GM12878 (cell line): Measurements from ENCODE around the gene MTERF1. TPM values are rescaled to one million over a fixed set of nuclear protein-coding genes. Genes with fewer than 3 reads are reported as not detected.

Experiments
- ATAC-seq: fragments of 200-7000 bp; cut with Tn5 transposase; 3 replicates; pipeline ENCODE4 v1.9.1; 2020; ENCODE audit warnings: mild to moderate bottlenecking, moderate library complexity
- BruUV-seq: library from RNA; stranded (reverse); fragments of 400-500 nt; replicated peaks from 2 replicates; lab custom pipeline; 2021; lab: Mats Ljungman, UMichigan
- CTCF ChIA-PET: fragments of 300-600 bp; sonication (Branson Sonifier 250); formaldehyde crosslinking; extraction: SDS; loops from one replicate; lab custom pipeline; 2021; ENCODE audit warnings: inconsistent platforms; lab: Yijun Ruan, JAX
- POLR2A ChIA-PET: fragments of 350-600 bp; formaldehyde crosslinking; extraction: SDS; loops from one replicate; lab custom pipeline; 2021; ENCODE audit warnings: inconsistent platforms; lab: Charles Lee
- RAD21 ChIA-PET: fragments of 300-600 bp; sonication (Branson Sonifier 250); formaldehyde crosslinking; loops from one replicate; lab custom pipeline; 2023; ENCODE audit warnings: antibody characterized with exemption; ENCODE audit not compliant: unreplicated experiment; lab: Charles Lee
- SMC1A ChIA-PET: fragments of 300-600 bp; sonication (Branson Sonifier 250); formaldehyde crosslinking; loops from one replicate; lab custom pipeline; 2023; ENCODE audit not compliant: unreplicated experiment, uncharacterized antibody; lab: Charles Lee
- DNase-seq: peaks from one replicate; pipeline ENCODE4 v3.0.0-alpha.2; 2011; ENCODE audit warnings: low read depth, low spot score
- FAIRE-seq: peaks from 3 replicates; lab custom pipeline; 2011; peaks lifted over from hg19 to GRCh38; lab: Jason Lieb, UNC
- H2AFZ ChIP-seq: 2 replicates; pipeline ENCODE4 v1.6.0; 2011; ENCODE audit warnings: low read depth, low read length, control low read depth; ENCODE audit not compliant: control insufficient read depth
- H3K27ac ChIP-seq: 2 replicates; pipeline ENCODE4 v1.5.1; 2011; ENCODE audit warnings: control low read depth; ENCODE audit not compliant: control insufficient read depth, insufficient read depth
- H3K27me3 ChIP-seq, 2 experiments: replicated peaks in 1 of 2; 2 replicates each; pipeline versions ENCODE4 v1.6.0 to v1.6.1; 2011; ENCODE audit warnings: low read length in 1 of 2; ENCODE audit not compliant: control insufficient read depth in 2 of 2, insufficient read depth in 2 of 2
- H3K36me3 ChIP-seq, 2 experiments: 2 replicates each; pipeline ENCODE4 v1.5.1; 2011; ENCODE audit warnings: low read length in 1 of 2; ENCODE audit not compliant: control insufficient read depth in 2 of 2, insufficient read depth in 2 of 2
- H3K4me1 ChIP-seq: 2 replicates; pipeline ENCODE4 v1.6.1; 2011; ENCODE audit warnings: mild to moderate bottlenecking, low read length, moderate library complexity, mixed read lengths; ENCODE audit not compliant: control insufficient read depth, insufficient read depth
- H3K4me2 ChIP-seq: 2 replicates; pipeline ENCODE4 v1.6.0; 2011; ENCODE audit warnings: control low read depth; ENCODE audit not compliant: control insufficient read depth, insufficient read depth
- H3K4me3 ChIP-seq: fragments of 200-600 bp; sonication (generic); 2 replicates; pipeline ENCODE4 v1.5.1; 2016
- H3K79me2 ChIP-seq: 2 replicates; pipeline ENCODE4 v1.6.0; 2011; ENCODE audit warnings: low read length; ENCODE audit not compliant: control insufficient read depth, insufficient read depth
- H3K9ac ChIP-seq: 2 replicates; pipeline ENCODE4 v1.8.0; 2011; ENCODE audit warnings: low read length, control low read depth, mixed read lengths; ENCODE audit not compliant: control insufficient read depth, insufficient read depth
- H3K9me3 ChIP-seq: replicated peaks from 3 replicates; pipeline ENCODE4 v1.5.1; 2011; ENCODE audit warnings: mild to moderate bottlenecking, low read length; ENCODE audit not compliant: control insufficient read depth, insufficient read depth
- H4K20me1 ChIP-seq: 2 replicates; pipeline ENCODE4 v1.6.0; 2011; ENCODE audit not compliant: control insufficient read depth, insufficient read depth
- DPF2 ChIP-seq: fragments of 450-650 bp; IDR thresholded peaks from 2 replicates; pipeline ENCODE4 v1.6.1; 2017; ENCODE audit warnings: mild to moderate bottlenecking
- ESRRA ChIP-seq: IDR thresholded peaks from 2 replicates; pipeline ENCODE4 v1.6.1; 2012; ENCODE audit warnings: mild to moderate bottlenecking, low read length, improper control_type of control experiment
- FOS ChIP-seq: IDR thresholded peaks from 3 replicates; pipeline ENCODE4 v1.6.1; 2011; ENCODE audit warnings: borderline replicate concordance; ENCODE audit not compliant: insufficient read length; ENCODE audit errors: extremely low read depth
- GATAD2B ChIP-seq: fragments of 450-650 bp; conservative IDR thresholded peaks from 2 replicates; pipeline ENCODE4 v1.6.1; 2017; ENCODE audit warnings: low read depth, mild to moderate bottlenecking, moderate library complexity
- NBN ChIP-seq: fragments of 450-650 bp; IDR thresholded peaks from 2 replicates; pipeline ENCODE4 v1.6.1; 2016
- PBX3 ChIP-seq: IDR thresholded peaks from 2 replicates; pipeline ENCODE4 v1.6.1; 2011; ENCODE audit warnings: mild to moderate bottlenecking, low read depth, low read length, moderate library complexity; ENCODE audit not compliant: insufficient replicate concordance
- PML ChIP-seq: IDR thresholded peaks from 2 replicates; pipeline ENCODE4 v1.6.1; 2012; ENCODE audit warnings: low read length, inconsistent platforms
- RELA ChIP-seq: fragments of 450-650 bp; IDR thresholded peaks from 2 replicates; pipeline ENCODE4 v1.8.0; 2014; ENCODE audit warnings: borderline replicate concordance; ENCODE audit not compliant: partially characterized antibody
- SPI1 ChIP-seq: IDR thresholded peaks from 2 replicates; pipeline ENCODE4 v1.6.1; 2011; ENCODE audit warnings: low read depth, mild to moderate bottlenecking, low read length, moderate library complexity, borderline replicate concordance; ENCODE audit not compliant: insufficient read depth
- ZBED1 ChIP-seq: IDR thresholded peaks from 2 replicates; pipeline ENCODE4 v1.6.1; 2016; ENCODE audit warnings: borderline replicate concordance
- ZBTB11 ChIP-seq: fragments of 450-650 bp; formaldehyde crosslinking; IDR thresholded peaks from 2 replicates; pipeline ENCODE4 v1.5.0; 2022; ENCODE audit warnings: mild to moderate bottlenecking, missing genetic modification characterization
- ZNF622 ChIP-seq: fragments of 450-650 bp; IDR thresholded peaks from 2 replicates; pipeline ENCODE4 v1.6.1; 2017; ENCODE audit warnings: mild to moderate bottlenecking, inconsistent platforms
- WGBS: methylation state at CpG from one replicate; pipeline ENCODE4 v1.1.6; 2016; ENCODE audit warnings: low lambda C conversion rate; ENCODE audit not compliant: insufficient replicate concordance, insufficient coverage; ENCODE audit errors: missing lambda C conversion rate; 5-methylcytosine and 5-hydroxymethylcytosine counted together
- in situ Hi-C: fragments of 300-500 bp; cut with MboI; formaldehyde crosslinking; loops from 9 replicates; pipeline ENCODE4 v1.14.3; 2018; ENCODE audit warnings: mixed read lengths
- intact Hi-C: fragments of 100-400 bp; cut with micrococcal nuclease; formaldehyde crosslinking; loops from one replicate; pipeline ENCODE4 v1.14.2; 2022; ENCODE audit not compliant: unreplicated experiment
- polyA plus RNA-seq, 11 experiments: library from polyadenylated mRNA; depleted of rRNA in 4 of 11; unstranded in 6 of 11; stranded (reverse) in 5 of 11; fragments of >200 nt; fragmentation: Nextera tagmentation in 4 of 11; fragmentation: Illumina TruSeq in 1 of 11; extraction: Ambion mirVana in 4 of 11; extraction: Trizol in 1 of 11; gene quantifications; 1 replicate in 1 of 11; 2 replicates in 10 of 11; pipeline versions ENCODE4 v1.2.1 to v1.2.3, GENCODE V29; 2011 to 2016; ENCODE audit warnings: inconsistent platforms in 2 of 11, missing spikeins in 2 of 11, low read depth in 1 of 11
- total RNA-seq, 4 experiments: library from RNA; depleted of rRNA in 3 of 4; stranded (reverse); fragments of >200 nt in 3 of 4; fragmentation: Illumina TruSeq in 1 of 4; extraction: Trizol in 1 of 4; gene quantifications; 2 replicates each; pipeline versions ENCODE4 v1.2.1 to v1.2.3, GENCODE V29; 2013 to 2021
- TF ChIP-seq, protein P1 (sequence below): fragments of 150-350 bp; IDR thresholded peaks from 2 replicates; pipeline ENCODE4 v1.6.1; 2016; ENCODE audit warnings: low read depth, low read length

MTERF1 gene
- total and polyA plus RNA-seq, 10 of the 15 experiments (the other 5 are each of a cell fraction or from before 2014, with no cell fraction given) = 14.7 to 38.7 (median 28.0) TPM

DNA sequence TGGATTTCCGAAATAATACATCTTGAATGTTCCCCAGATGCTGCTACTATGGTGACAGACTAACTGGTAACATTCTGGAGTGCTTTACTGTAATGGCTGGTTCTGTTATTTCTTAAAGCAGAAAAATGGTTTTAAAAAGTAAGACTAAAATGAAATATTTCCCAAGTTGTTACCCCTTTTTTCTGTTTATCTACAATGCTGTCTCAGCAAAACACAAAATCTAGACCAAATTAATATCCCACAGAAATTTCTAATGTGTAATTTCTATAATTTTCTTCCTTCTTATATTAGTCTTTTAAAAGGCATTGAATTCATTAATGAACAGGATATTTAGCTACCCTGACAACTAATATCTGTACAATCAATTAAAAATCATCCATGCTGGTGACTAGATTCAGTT, 19.1 kb upstream of the MTERF1 start:
- H2AFZ ChIP-seq = no peak overlapping the region
- no peaks in the 10 kb centered on the region for H3K36me3 ChIP-seq
- no peaks in the 10 kb centered on the region for H3K4me1 ChIP-seq
- no peaks in the 10 kb centered on the region for H3K9me3 ChIP-seq
- H3K79me2 ChIP-seq = no peaks in the 10 kb centered on the region
- in situ Hi-C loops (no loop called here), intact Hi-C loops (no loop called here)
- ChIA-PET SMC1A (no interaction called here), RAD21 (no interaction called here), POLR2A (no interaction called here)
- FAIRE-seq (no peak), ATAC-seq (no peak), DNase-seq (no peak)
- no peaks in the 10 kb centered on the region for H4K20me1 ChIP-seq
- BruUV-seq = no TSS peak
- H3K4me3 ChIP-seq = no peak overlapping the region
- H3K27me3 ChIP-seq = no peaks in the 10 kb centered on the region
- H3K27ac ChIP-seq = no peak overlapping the region
- H3K9ac ChIP-seq = no peak overlapping the region
- WGBS = 0% methylated on average over 1 of the region's 1 CpG
- TF ChIP-seq DPF2 (no peak), ZBED1 (no peak), RELA (no peak), GATAD2B (no peak), PBX3 (no peak), PML (no peak), FOS (no peak), ZBTB11 (CRISPR knock-in tag) (no peak), NBN (no peak), ZNF622 (no peak), SPI1 (no peak), ESRRA (no peak)
- TF ChIP-seq, protein P1, sequence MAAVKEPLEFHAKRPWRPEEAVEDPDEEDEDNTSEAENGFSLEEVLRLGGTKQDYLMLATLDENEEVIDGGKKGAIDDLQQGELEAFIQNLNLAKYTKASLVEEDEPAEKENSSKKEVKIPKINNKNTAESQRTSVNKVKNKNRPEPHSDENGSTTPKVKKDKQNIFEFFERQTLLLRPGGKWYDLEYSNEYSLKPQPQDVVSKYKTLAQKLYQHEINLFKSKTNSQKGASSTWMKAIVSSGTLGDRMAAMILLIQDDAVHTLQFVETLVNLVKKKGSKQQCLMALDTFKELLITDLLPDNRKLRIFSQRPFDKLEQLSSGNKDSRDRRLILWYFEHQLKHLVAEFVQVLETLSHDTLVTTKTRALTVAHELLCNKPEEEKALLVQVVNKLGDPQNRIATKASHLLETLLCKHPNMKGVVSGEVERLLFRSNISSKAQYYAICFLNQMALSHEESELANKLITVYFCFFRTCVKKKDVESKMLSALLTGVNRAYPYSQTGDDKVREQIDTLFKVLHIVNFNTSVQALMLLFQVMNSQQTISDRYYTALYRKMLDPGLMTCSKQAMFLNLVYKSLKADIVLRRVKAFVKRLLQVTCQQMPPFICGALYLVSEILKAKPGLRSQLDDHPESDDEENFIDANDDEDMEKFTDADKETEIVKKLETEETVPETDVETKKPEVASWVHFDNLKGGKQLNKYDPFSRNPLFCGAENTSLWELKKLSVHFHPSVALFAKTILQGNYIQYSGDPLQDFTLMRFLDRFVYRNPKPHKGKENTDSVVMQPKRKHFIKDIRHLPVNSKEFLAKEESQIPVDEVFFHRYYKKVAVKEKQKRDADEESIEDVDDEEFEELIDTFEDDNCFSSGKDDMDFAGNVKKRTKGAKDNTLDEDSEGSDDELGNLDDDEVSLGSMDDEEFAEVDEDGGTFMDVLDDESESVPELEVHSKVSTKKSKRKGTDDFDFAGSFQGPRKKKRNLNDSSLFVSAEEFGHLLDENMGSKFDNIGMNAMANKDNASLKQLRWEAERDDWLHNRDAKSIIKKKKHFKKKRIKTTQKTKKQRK = no peak
- TF ChIP-seq, all 136 proteins: peak for 0
- no peak overlapping the region for H3K4me2 ChIP-seq
- CTCF ChIA-PET = interaction anchor here (1.1 to 1.5 kb wide), 2 partner anchors 14 to 548 kb away, joined by 4 read pairs; partner anchors contain the start of gene GATAD1
